Measurements from ENCODE around the gene BCL11B. TPM values are rescaled to one million over a fixed set of nuclear protein-coding genes. Genes with fewer than 3 reads are reported as not detected.

BCL11B gene
- total and polyA plus RNA-seq, 9 of the 15 experiments (the other 6 are each of a cell fraction or from before 2014, with no cell fraction given): 0.09 TPM; not detected in 8

GRCh38 chr14:99213101-99213500 is 58.9 kb downstream of the BCL11B start:
- no peak overlapping the region for H3K4me3 ChIP-seq
- no peaks in the 10 kb centered on the region for H3K9me1 ChIP-seq (ENCODE audit: control insufficient read depth, insufficient read depth, low read length)
- ChIA-PET POLR2A (no interaction called here), CTCF (ENCODE audit: low intra/inter-chr PET ratio) (no interaction called here)
- H2AFZ ChIP-seq (ENCODE audit: low read depth, low read length): no peak overlapping the region
- no peaks in the 10 kb centered on the region for H3K9me3 ChIP-seq (replicated peaks; ENCODE audit: control insufficient read depth, insufficient read depth, low read depth, low read length)
- intact Hi-C loops (cut with micrococcal nuclease): no loop called here
- no peaks in the 10 kb centered on the region for H3K36me3 ChIP-seq (ENCODE audit: control insufficient read depth, insufficient read depth, low read length)
- no peak overlapping the region for H3K4me2 ChIP-seq (ENCODE audit: insufficient read depth, low read length)
- no TSS peak for BruUV-seq (replicated peaks)
- no peak overlapping the region for H3K9ac ChIP-seq (ENCODE audit: insufficient read depth in 1 of 2, low read depth in 2 of 2, low read length in 2 of 2)
- H3K27ac ChIP-seq (ENCODE audit: extremely low read depth, low read depth, low read length): no peak overlapping the region
- H3K4me1 ChIP-seq (replicated peaks in 1 of 2; ENCODE audit: control insufficient read depth in 2 of 2, insufficient read depth in 2 of 2, low read length in 2 of 2): no peaks in the 10 kb centered on the region
- H4K20me1 ChIP-seq (replicated peaks; ENCODE audit: control insufficient read depth, insufficient read depth, low read length): no peaks in the 10 kb centered on the region
- FAIRE-seq (no peak), ATAC-seq (no peak), DNase-seq (ENCODE audit: extremely low read depth in 1 of 4, low spot score in 3 of 4) (no peak)
- TF ChIP-seq RBM22 (IDR thresholded peaks at IDR 0.05; ENCODE audit: low read depth, low read length, poor library complexity, severe bottlenecking) (no peak), DMBX1 (CRISPR knock-in tag; IDR thresholded peaks at IDR 0.05; ENCODE audit: borderline replicate concordance) (no peak), ELF4 (CRISPR knock-in tag; IDR thresholded peaks at IDR 0.05) (no peak), ARID3A (IDR thresholded peaks at IDR 0.05; ENCODE audit: borderline replicate concordance, low read depth, low read length) (no peak)
- H3K79me2 ChIP-seq (ENCODE audit: control insufficient read depth, insufficient read depth, low read length): no peaks in the 10 kb centered on the region
- peaks cover 0 to 7% of the 10 kb centered on the region in 2 experiments; a peak in 1 of 5 replicates for H3K27me3 ChIP-seq (ENCODE audit: control insufficient read depth in 2 of 2, insufficient read depth in 2 of 2, low read length in 2 of 2)
- WGBS (ENCODE audit: insufficient coverage, low coverage, missing lambda C conversion rate): 2% methylated on average over 11 of the region's 11 CpGs
- in situ Hi-C loops (cut with MboI): no loop called here

- H4K20me1 ChIP-seq (replicated peaks; ENCODE audit: control insufficient read depth, insufficient read depth, low read length): no peaks in the 10 kb centered on the region
- in situ Hi-C loops (cut with MboI) (no loop called here), intact Hi-C loops (cut with micrococcal nuclease) (no loop called here)
- CTCF ChIA-PET (ENCODE audit: low intra/inter-chr PET ratio): no interaction called here
- TF ChIP-seq NEUROD1 (IDR thresholded peaks at IDR 0.05; ENCODE audit: borderline replicate concordance, low read depth, low read length, partially characterized antibody): no peak
- no peak for TF ChIP-seq CBX5 (IDR thresholded peaks at IDR 0.05; ENCODE audit: borderline replicate concordance, low read depth)
- TF ChIP-seq KLF16 (IDR thresholded peaks at IDR 0.05): no peak
- TF ChIP-seq HLTF (IDR thresholded peaks at IDR 0.05): no peak
- no peaks in the 10 kb centered on the region for H3K79me2 ChIP-seq (ENCODE audit: control insufficient read depth, insufficient read depth, low read length)
- no peak overlapping the region for H3K27ac ChIP-seq (ENCODE audit: extremely low read depth, low read depth, low read length)
- WGBS (ENCODE audit: insufficient coverage, low coverage, missing lambda C conversion rate): 0% methylated on average over 2 of the region's 3 CpGs
- no peak overlapping the region for H3K4me2 ChIP-seq (ENCODE audit: insufficient read depth, low read length)
- ATAC-seq (no peak), DNase-seq (ENCODE audit: extremely low read depth in 1 of 4, low spot score in 3 of 4) (no peak), FAIRE-seq (no peak)
- no peak overlapping the region for H3K4me3 ChIP-seq
- H3K36me3 ChIP-seq (ENCODE audit: control insufficient read depth, insufficient read depth, low read length): no peaks in the 10 kb centered on the region
- BruUV-seq (replicated peaks): no TSS peak
- H2AFZ ChIP-seq (ENCODE audit: low read depth, low read length): no peak overlapping the region
- H3K9me3 ChIP-seq (replicated peaks; ENCODE audit: control insufficient read depth, insufficient read depth, low read depth, low read length): no peaks in the 10 kb centered on the region
- H3K9me1 ChIP-seq (ENCODE audit: control insufficient read depth, insufficient read depth, low read length): no peaks in the 10 kb centered on the region
- H3K27me3 ChIP-seq (ENCODE audit: control insufficient read depth in 2 of 2, insufficient read depth in 2 of 2, low read length in 2 of 2): peaks cover 0 to 7% of the 10 kb centered on the region in 2 experiments; a peak in 1 of 5 replicates
- POLR2A ChIA-PET: no interaction called here
- H3K4me1 ChIP-seq (replicated peaks in 1 of 2; ENCODE audit: control insufficient read depth in 2 of 2, insufficient read depth in 2 of 2, low read length in 2 of 2): no peaks in the 10 kb centered on the region
- H3K9ac ChIP-seq (ENCODE audit: insufficient read depth in 1 of 2, low read depth in 2 of 2, low read length in 2 of 2): no peak overlapping the region
Measured at GRCh38 chr14:99212646-99213045, 59.4 kb downstream of the BCL11B start.
